Measurements from ENCODE around the gene RNF32.
A peak's percentile ranks its signal among the peaks of the same experiment; 100 is the strongest.
"Not testable (repeated sequence)": the region's sequence is repeated elsewhere in the genome, so short reads cannot be mapped to it uniquely, and the experiment has no call there.

The RNF32 gene

DNA sequence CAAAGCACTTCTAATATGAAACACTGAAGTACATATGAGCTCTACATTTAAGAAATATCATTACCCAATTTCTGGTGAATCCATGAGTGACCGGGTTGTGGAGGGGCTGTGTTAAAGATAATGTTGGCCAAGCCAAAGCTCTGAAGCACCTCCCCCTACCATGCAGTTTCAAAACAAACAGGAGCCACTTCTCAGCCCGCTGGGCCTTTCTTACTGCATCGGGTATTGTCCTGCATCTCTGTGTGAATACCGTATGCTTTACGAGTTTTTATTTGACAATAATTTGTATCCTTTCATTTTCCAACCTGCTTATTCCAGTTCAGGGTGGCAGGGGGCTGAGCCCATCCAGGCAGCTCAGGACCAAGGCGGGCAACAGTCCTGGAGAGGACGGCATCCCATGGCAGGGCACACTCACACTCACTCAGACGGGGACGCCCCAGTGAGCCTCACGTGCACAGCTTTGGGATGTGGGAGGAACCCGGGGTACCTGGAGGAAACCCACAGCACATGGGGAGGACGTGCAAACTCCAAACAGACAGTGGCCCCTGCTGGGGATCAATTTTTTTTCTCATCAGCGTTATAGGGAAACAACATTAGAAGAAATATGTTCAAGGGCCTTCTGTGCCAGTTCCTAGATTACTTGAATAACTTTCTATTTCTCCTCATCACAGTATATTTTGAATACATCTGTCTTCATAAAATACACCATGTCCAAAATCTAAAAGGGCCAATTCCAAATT is 1.9 kb downstream of the RNF32 start:
- no peak for DNase-seq

DNA sequence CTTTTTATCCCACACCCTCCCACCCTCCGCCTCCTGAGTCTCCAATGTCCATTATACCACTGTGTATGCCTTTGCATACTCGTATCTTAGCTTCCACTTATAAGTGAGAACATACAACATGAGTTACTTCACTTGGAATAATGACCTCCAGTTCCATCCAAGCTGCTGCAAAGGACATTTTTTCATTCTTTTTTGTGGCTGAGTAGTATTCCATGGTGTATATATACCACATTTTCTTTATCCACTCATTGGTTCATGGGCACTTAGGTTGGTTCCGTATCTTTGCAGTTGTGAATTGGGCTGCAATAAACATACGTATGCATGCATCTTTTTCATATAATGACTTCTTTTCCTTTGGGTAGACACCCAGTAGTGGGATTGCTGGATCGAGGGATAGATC is 6.8 kb downstream of the RNF32 start:
- not testable (repeated sequence) for DNase-seq

DNA sequence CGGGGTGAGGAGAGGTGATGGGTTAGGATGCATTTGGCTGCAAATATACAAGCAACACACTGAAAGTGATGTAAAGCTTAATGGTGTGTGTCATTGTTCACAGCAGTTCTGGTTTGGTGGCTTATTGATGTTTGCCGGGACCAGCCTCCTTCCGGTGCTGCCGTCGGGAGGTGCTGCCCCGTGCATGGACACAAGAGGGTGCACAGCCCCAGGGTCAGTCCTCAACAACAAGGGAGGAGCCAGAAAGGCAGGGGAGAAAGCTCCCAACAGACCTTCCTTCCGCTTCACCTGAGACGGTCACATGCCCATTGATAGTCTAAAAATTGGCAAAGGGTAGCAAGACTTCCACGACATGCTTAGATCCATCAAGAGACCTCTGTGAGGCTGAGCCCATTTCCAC is 9.5 kb downstream of the RNF32 start:
- peak in 1 of 2 donors; percentile 2 for DNase-seq

DNA sequence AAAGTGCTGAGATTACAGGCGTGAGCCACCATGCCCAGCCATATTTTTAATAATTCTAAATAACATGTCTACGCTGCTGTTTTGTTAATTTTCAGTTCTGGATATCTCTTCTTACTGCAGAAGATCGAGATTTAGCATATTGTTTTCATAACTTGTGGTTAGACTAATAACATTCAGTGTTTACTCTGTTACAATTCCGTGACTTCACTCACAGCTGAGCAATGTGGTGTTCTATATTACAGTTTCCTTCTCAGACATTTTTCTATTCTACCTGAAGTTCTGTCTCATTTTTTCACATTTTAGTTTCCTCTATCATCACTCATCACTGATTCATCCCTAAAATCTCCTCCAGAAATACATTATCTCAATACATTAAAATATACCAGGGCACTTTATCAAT is 10.9 kb downstream of the RNF32 start:
- DNase-seq: no peak

DNA sequence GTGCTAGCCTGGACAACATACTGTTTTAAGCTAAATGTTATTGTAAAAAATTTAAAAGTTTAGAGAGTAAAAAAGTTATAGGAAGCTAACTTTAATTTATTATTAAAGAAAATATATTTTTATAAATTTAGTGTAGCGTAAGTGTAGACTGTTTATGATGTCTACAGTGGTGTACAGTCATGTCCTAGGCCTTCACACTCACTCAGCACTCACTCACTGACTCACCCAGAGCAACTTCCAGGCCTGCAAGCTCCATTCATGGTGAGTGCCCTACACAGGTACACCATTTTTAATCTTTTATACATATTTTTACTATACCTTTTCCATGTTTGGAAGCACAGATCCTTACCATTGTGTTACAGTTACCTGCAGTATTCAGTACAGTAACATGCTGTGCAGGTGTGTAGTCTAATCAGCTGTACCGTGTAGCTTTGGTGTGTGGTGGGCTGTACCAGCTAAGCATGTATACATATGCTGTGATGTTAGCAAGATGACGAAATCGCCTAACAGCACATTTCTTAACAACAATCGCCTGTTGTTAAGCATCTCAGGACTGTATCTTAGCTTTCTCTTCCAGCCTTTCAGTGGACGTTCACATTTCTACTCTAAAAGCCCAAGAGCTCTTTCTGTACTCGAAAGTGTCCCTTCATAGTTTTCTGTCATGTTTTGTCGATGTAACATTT is 12.5 kb downstream of the RNF32 start:
- no peak for DNase-seq

DNA sequence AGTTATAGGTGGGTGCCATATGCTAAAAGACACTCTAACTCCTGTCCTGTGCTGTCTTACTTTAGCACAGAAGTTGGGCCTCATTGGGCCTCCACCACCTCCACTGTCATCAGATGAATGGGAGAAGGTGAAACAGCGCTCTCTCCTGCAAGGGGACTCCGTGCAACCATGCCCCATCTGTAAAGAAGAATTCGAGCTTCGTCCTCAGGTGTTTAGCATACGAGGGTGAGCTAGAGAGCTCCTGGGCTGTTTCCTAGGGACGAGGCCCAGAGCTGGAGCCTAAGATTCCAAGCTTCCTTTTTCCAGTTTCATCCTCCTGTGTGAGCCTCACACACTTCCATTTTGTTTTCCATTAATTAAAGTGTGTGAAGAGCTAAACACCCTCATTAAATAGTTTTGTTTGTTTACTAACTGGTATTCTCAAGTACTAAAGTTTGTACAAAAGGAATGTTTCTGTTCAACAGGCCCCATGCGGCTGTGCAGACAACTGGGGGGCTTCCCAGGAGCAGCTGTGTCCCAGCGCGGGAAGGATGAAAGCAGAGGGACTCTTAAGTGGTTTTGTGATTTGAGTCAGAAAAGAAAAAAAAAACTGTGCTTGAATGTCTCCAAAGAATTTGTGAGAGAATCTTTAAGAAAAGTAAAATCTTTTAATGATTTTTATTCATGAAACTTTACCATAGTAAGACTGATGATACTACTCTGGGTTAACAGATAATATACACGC is 14.1 kb downstream of the RNF32 start:
- no peak for DNase-seq

DNA sequence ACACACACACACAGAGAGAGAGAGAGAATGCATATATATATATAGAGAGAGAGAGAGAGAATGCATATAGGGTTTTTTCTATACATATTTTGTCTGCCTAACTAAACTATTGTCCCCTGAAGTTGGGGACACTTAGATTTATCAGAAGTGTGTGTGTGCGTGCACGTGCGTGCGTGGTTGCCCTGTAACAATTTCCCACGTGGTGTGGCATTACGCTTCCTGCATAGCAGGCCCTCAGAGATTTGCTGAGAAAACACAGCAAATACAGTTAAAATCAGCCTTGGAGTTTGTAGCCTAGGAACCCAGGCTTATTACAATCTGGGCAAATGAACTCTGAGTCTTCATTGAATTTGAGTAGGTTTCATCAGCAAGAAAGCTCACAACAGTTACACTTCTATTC is 14.7 kb downstream of the RNF32 start:
- no peak for DNase-seq

DNA sequence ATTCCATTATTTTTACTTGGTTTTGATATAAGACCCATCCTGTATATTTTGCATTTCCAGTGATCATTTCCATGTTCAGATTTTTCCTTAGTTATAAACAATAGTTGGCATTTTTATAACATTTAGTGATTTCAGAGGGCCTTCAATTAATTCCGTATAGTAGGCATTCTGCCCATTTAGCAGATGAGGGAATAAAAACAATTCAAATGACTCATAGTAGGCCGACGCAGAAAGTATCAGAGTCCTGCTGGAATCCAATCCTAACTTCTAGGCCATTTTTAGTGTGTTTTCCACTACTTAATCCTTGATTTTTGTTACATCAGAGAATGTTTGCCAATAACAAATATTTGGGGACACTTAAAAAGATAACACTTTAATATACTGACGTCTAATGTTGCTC is 15.4 kb downstream of the RNF32 start:
- no peak for DNase-seq

DNA sequence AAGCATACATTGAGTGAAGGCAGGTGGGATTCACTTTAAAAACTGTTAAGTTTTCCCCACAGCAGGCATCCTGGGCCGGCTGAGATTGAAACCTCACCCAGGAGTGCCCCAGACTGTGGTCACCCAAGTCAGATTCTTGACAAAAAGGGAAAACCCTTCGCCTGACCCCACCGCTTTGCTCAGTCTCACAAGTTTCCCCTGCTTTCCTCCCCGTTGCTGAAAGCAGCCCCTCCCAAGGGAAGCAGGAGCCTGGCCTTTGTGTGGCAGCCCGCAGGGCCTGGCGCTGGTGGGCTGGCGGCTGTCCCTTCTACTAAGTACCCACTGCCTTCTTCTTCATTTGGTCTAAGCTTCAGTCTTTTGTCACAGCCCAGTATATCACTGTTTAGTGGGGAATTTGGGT is 16.0 kb downstream of the RNF32 start:
- no peak for DNase-seq

DNA sequence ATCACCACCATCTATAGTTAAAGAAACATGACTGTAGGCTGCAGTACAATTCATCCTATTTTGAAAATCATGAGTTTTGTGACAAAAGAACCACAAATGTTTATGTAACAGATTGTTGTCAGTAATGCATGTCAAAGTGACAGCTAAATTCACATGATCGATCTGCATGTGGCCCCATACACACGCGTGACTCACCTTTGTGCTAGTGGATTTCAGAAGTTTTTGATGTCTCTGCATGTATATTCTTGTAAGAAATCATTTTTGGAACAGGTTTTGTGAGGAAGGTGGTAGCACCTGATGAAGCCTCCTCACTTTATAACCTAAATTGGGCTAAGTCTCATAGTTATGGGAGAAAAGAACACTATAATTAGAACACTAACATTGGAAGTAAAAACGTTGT is 17.1 kb downstream of the RNF32 start:
- no peak for DNase-seq

DNA sequence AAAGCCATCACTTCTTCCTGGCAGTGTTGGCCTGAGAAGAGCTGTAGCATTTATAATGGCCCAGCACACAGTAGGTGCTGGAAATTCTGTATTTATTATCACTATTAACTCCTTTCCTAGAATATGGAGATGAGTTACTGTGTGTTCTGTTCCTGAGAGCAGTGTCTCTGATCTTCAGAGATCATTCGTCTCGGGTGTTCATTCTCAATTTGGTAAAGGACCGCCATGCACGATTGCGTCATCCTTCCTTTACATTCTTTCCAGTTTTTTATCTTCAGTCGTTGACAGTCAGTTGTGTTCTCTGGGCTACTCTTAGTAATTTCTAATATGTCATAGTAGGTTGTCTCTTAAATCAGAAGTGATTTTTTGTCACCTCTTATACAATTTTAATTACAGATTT is 18.6 kb downstream of the RNF32 start:
- DNase-seq: no peak

DNA sequence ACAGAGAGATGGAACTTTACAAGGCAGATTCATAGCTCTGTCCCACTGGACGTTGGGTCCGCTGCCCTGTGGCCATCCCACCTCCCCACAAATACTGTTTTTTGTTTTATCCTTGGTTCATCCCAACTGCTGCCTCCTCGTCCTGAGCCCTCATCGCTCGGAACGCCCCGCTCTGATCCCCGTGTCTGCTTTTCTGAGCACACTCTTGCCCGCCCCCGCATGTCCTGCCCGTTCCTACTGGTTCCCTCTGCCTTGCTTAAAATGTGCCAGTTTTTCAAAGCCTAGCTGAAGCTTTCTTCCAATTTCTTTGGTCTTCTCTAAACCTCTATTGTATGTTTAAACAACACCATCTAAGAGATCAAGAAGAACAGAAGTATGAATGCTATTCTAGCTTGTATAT is 19.4 kb downstream of the RNF32 start:
- DNase-seq: no peak

DNA sequence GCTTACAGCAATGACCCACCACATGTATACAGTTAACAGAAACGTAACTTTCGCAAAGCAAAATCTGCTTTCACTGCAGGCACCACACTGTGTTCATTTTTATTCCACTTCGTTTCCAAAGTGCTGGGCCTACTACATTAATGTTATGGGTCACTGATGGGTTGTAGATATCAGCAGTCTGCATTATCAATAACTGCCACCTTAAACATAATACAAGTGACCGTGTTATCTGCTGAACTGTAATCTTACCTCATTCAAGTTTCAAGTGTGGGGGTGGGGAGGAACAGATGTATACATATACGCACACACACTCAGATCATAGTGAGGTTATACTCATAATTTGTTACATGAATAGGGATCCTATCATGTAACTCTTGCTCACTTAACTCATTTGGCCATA is 21.1 kb downstream of the RNF32 start:
- no peak for DNase-seq

DNA sequence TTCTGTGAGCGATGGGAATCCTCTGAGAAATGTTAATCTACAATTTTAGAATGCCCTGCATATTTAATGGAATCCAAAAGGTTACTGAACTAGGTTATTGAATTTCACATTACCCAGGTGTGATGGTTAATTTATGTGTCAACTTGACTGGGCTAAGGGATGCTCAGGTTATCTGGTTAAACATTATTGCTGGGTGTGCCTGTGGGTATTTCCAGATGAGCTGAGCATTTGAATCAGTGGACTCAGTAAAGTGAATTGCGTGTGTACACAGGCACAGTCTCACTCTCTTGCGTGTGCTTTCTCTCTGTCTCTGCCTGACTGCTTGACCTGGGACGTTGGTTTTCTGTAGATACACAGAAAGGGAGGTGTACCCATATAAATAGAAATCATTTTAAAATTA is 21.7 kb downstream of the RNF32 start:
- no peak for DNase-seq

DNA sequence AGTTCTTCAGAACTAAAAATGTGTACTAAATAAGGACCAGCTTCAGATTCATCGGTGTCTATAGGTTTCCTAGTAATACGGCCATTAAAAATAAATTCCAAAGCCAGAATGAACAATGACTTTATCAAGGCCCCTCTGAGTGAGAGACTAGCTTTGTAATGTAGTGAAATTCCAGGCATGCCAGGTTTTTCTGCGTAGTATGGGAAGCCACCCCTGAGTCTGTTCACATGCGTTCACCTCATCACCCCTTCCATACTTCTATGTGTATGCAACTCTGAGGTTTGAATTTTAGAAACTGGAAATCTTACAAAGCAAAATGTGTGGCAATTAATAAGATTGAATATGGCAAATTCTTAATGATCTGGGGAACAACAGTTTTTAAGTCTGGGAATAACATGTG is 24.5 kb downstream of the RNF32 start:
- DNase-seq: no peak

DNA sequence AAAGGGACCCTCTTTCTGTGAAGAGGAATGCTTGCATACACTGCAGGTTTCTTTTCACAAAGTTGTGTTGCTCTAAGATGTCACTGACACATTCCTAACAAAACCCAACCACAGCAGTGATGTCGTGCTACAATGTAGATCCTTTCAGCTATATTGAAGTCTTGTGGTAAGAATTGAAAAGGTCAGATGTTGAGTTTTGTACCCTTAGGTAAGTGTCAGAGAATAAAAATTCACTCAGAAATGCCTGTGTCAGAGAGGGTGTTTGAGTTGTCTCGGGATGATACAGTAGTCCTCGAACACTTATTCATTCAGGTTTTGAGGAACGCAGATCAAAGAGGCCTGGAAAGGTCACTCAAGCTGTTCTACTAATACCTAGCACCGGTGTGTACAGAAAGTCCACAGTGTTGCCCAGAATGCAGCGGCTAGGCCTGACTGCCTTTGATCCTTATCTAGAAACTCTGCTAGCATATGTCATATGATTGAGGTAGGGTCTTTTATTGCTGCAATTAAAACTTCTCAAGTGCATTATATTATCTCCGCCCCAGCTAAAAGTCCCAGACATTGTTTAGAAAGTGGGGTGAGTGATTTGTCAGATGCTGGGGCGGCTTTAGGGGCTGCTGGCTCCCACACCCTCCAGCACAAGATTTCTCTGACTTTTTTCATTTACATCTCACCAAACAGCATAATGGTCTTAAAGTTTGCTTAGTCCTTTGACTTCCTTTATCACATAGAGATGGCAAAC is 26.0 kb downstream of the RNF32 start:
- DNase-seq: no peak

DNA sequence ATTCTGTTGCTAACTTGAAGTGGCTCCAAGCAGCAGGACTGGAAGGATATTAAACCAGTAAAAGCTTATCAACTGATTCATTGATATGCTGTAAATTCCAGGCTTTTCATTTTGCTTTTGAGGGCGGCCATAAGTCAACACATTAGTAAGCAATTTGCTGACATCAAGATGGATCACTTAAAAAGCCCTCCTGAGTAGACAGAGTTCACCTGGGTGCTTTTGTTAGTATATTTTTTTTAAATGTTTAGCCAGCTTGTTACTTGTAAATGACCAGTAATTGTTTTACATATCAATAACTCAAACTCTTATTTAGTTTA is 26.5 kb downstream of the RNF32 start:
- no peak for DNase-seq

DNA sequence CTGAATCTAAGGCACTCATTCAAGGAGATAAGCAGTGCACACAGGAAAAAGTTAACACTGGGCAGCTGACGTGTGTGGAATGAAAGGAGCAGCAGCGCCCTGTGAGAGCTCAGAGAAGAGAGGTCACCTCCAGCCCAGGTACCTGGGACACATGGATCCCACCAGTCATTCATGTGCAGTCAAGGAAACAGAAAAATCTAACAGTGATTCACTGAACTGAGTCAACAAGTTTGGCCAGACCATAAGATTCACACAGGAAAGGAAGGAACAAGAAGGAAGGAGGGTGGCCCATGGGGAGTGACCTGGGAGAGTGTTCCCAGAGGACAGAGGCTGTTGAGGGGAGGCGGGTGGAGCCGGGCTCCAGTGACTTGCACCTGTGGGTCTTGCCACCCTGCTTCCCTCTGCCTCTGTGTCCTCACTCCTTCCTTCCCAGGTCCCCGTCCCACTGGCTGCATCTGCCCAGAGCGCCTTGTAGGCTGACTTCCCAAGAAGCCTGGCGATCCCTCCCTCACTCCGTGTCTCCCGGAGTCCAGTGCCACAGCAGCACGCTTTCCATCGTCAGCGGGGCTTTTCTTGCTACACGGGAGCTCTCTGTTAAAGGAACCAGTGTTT is 27.7 kb downstream of the RNF32 start:
- no peak for DNase-seq

DNA sequence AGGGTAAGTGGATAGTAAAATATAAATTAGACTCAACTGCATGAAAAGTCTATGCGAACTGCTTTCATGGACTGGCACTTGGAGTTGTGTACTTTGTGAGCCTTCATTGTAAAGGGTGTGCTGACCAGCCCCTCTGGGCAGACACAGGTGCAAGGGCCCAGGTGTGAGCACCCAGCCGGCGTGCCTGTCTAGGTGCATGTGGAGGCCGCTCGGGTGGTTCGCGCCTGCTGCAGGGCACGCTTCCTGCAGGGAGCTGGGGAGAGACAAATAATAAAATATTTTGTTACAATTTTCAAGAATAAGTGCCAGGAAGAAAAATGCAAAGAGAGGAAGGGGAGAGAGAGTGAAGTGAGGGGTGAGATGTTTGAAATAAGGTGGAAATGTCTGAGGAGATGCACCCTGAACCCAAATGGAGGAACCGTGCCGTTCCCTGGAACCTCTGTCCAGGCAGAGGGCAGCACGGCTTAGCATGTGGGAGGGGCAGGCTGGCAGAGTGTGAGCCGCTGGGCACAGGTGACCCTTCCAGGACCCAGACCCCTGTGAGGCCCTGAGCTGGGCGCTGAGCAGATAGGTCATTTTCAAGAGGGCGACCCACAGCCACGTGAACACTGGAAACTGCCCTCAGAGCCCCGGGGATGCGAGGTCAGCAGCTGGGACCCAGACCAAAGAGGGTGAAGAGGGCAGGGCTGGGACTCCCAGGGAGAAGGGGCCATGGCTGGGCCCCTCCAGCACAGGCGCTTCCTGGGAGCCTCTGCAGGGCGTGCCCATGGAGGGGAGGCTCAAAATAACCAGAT is 28.7 kb downstream of the RNF32 start:
- DNase-seq: no peak

DNA sequence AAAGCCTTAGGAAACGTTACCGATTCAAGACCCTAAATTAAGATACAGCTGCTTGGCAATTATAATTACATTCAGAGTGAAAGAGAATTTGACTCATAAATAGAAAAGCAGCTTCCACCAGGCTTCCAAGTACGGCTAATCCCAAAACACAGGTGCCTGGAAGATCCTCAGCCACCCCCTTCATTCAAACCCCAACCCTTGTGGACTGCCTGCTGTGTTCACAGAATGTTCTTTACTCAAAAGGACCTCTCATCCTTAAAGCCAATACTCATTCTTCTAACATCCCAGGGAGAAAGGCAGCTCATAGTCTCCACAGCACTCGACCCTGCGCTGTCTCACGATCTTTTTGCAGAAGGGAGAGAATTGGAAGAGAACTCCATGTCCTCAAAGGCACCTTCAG is 32.9 kb downstream of the RNF32 start:
- DNase-seq: no peak

DNA sequence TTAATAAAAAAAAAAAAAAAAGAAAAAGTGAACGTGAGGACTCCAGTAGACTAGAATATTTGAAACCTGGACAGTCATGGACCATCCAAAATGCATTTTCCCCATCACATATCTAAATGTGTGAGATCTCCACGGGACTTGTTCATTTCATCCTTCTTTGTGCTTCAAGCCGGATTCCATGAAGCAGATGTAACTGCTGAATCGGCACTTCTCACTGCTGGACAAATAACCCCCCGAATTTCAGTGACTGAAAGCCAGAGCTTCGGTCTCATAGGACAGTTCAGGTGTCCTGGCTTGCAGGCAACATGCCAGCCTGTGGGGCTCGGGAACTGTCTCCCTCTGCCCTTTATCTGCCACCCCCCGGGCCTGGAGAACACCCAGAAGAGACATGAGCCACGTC is 33.3 kb downstream of the RNF32 start:
- no peak for DNase-seq

DNA sequence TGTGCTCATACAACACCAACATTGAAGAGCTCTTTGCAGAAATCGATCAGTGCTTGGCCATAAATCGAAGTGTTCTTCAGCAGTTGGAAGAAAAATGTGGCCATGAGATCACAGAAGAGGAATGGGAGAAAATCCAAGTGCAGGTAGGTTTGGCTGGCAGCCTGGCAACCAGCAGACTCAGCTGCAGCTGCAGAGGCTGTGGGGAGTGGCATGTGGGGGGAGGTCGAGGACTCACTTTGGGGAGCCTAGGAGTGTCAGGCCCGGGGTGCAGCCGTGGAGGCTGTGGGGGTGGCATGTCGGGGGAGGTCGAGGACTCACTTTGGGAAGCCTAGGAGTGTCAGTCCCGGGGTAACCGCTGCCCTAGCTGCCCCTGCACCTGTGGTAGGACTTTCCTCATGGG is 35.1 kb downstream of the RNF32 start:
- no peak for DNase-seq
